Astrocyte of the cerebellum (primary cell): ENCODE measurements around the gene SH3BP2.
A peak's percentile ranks its signal among the peaks of the same experiment; 100 is the strongest.

Experiments used
- DNase-seq: peaks from one replicate; pipeline ENCODE4 v3.0.0-alpha.2; 2011; ENCODE audit warnings: low read depth
- H3K4me3 ChIP-seq: 2 replicates; pipeline ENCODE4 v1.5.1; 2011; ENCODE audit warnings: mild to moderate bottlenecking, low read depth, low read length, moderate library complexity
- CTCF ChIP-seq: IDR thresholded peaks from 2 replicates; pipeline ENCODE4 v1.5.1; 2012; ENCODE audit warnings: low read length, low read depth, moderate library complexity, mild to moderate bottlenecking; ENCODE audit errors: missing control alignments
- in situ Hi-C: cut with HindIII; loops from 2 replicates; pipeline ENCODE4 v1.10.0; 2017; ENCODE audit warnings: low sequenced_read_pairs

The SH3BP2 gene

DNA sequence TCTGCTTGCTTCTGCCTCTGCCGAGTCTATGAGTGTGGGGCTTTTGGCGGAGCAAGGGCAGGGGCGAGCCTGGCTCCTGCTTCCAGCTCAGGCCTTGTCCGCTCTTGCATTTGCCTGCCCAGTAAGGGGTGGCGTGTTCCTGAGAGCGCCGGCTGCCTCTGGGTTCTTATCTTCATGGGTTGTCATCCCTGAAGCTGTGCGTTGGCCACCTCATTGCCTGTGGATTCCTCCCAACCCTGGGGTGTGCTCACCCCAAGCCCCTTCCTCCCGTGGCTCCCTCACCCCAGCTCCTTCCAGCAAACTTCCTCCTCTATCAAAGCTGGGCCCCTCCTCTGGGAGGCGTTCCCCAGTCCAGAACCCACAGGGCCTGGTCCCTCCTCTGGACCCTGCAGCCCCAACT is 17.5 kb downstream of the SH3BP2 start:
- in situ Hi-C loops = no loop called here
- DNase-seq = no peak
- no peak for TF ChIP-seq CTCF
- no peak overlapping the region for H3K4me3 ChIP-seq

DNA sequence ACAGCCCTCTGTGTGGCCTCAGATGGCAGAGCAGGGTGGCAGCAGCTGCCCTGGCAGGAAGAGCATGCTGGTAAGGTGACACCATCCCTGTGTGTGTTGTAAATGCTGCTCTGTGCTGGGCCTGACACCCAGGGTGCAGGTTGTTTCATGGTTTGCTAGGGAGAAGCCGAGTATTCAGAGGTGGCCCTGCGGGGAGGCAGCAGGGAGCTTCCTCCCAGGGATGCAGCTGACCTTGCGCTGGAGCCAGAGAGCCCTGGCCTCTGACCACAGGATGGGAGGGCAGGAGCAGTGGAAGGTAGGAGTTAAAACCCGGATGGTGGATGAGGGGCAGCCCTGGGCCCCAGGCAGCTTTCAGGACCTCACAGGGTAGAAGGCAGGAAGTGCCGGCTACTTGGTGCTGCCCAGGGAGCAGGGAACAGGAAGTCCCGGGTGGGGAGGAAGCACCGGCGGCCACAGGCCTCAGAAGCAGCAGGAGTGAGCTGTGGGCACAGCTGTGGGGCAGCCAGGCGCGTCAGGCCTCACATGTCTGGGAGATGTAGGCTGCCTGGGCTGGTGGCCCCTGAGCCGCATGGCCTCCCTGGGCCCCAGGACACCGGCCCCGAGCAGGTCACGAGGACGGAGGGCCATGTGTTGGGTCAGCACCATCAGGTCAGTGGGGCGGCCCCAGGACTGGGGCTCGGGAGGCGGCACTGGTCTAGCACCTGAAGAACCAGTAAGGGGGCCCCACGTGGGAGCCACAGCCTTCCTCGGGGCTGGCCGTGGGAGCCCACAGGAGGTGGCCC is 19.1 kb downstream of the SH3BP2 start:
- in situ Hi-C loops = no loop called here
- H3K4me3 ChIP-seq = no peak overlapping the region
- TF ChIP-seq CTCF = no peak
- no peak for DNase-seq

DNA sequence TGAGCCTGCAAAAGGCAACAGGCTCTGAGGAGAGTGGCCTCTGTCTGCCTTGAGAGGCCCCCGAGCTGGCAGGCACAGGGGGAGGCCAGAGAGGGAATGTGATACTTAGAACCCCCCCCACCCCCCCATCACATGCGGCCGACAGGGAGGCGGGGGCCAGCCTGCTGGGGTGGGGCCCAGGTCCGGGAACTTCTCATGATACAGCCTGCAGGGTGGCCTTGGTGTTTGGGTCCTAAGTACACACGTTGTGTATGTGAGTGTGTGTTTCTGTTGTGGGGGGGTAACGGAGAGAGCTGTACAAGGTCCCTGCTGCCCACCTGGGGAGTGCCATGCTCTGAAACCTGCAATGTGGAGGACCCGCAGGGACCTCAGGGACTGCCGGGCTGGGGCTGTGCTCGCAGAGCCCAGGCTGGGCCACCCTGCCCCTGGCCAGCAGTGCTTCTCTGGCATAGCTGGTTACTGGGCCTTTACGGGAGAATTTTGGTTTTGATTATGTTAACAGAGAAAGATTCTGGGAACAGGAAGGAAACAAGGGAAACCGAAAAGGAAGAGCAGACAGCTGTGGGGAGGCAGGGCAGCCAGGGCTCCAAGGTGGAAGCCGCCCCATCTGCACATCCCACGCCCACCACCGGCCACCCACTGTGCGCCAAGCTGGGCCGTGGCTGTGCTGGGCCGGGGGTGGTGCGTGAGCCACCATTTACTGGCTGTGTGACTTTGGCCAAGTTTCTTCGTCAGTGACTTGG is 19.9 kb downstream of the SH3BP2 start:
- H3K4me3 ChIP-seq = peak overlapping the region; percentile 1
- in situ Hi-C loops = no loop called here
- TF ChIP-seq CTCF = no peak
- no peak for DNase-seq

DNA sequence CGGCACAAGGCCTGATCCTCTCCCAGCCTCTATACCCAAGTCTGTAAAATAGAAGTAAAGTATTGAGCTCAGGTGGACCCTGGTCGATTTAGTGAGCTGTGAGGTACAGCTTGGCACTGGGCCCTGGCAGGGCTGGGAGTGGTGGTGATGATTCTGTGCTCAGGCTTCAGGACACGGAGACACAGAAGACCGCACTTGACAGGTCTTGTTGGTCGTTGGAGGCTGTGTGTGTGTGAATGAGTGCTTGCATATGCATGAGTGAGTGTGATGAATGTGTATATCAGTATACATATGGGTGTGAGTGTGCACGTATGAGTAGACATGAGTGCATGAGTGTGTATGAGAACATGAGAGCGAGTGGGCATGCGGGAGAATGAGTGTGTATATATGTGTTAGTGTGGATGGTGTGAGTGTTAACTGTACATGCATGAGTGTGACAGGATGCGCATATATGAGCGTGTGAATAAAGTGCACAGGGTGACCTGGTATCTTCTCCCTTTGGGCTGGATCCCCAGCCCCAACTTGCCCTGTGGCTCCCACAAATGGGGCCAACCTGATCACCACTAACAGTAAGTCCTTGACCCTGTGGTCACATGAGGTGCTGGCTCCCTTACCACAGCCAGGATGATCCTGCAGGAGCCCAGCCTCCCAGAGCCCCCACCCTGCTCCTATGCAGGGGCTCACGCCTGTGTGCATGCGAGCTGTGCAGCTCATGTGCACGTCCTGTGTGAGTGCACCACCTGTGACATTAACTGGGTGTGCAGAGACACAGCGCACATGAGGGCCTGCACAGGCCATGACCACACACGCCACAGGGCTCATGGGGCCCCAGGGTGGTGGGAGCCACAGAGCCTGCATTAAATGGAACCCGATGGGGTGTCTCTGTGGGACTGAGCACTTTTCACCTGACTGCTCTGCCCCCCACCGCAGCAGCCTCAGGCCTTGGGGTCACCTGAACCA is 20.8 kb downstream of the SH3BP2 start:
- no peak overlapping the region for H3K4me3 ChIP-seq
- TF ChIP-seq CTCF = no peak
- DNase-seq = no peak
- in situ Hi-C loops = no loop called here

DNA sequence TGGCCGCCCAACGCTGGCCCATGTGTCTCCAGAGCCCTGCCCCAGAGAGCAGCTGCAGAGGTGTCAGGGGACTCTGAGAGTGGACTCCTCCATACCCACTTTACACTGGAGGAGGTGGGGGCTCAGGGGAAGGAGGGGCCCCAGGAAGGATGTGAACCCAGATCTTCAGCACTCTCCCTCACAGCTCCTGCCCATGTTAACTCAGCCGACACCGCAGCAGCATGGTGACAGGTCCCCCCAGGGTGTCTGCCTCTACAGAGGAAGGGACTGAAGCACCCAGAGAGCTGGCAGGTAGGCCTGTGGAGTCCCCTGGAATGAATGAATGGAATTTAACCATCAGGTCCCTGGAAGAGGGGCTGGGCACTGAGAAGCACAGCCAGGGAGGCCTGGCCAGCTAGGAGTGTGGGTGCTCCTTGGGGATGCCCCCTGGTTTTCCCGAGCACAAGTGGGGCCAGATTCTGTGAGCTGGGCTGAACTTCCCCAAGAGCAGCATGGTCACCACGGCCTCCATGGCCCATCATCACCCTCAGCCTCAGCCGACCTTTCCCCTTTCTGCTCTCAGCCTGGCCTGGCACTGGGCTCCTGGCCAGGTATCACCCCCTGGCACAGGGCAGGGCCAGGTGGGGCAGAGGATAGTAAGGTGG is 21.9 kb downstream of the SH3BP2 start:
- in situ Hi-C loops = no loop called here
- no peak overlapping the region for H3K4me3 ChIP-seq
- no peak for DNase-seq
- no peak for TF ChIP-seq CTCF
